Measurements from ENCODE around the gene TMEM158.

Gene TMEM158

GRCh38 chr3:45226206-45226915 is at the start of gene TMEM158:
TMEM158 (minus strand) TSS chr3:45226287; CDS start chr3:45226027, 260 bp downstream.
- peak; percentile 67 for DNase-seq

- no peak for DNase-seq
These were observed 49.1 kb upstream of the TMEM158 start for GRCh38 chr3:45275006-45275704.

GRCh38 chr3:45273681-45274515 is 47.8 kb upstream of the TMEM158 start:
- peak; percentile 86 for DNase-seq

- no peak for DNase-seq
These were observed 46.9 kb upstream of the TMEM158 start for GRCh38 chr3:45272828-45273470.

GRCh38 chr3:45272032-45272810 is 46.1 kb upstream of the TMEM158 start:
- DNase-seq: no peak

GRCh38 chr3:45269952-45270351 is 43.9 kb upstream of the TMEM158 start:
- DNase-seq: no peak

GRCh38 chr3:45267097-45267496 is 41.0 kb upstream of the TMEM158 start:
- DNase-seq: no peak

- no peak for DNase-seq
These were observed 35.4 kb upstream of the TMEM158 start for GRCh38 chr3:45261333-45262110.

GRCh38 chr3:45259133-45259532 is 33.0 kb upstream of the TMEM158 start:
- no peak for DNase-seq

- no peak for DNase-seq
These were observed 32.2 kb upstream of the TMEM158 start for GRCh38 chr3:45258317-45258716.

GRCh38 chr3:45253316-45253715 is 27.2 kb upstream of the TMEM158 start:
- DNase-seq: no peak

- no peak for DNase-seq
These were observed 26.7 kb upstream of the TMEM158 start for GRCh38 chr3:45252826-45253225.

- DNase-seq: no peak
These were observed 23.3 kb upstream of the TMEM158 start for GRCh38 chr3:45249391-45249790.

- DNase-seq: no peak
These were observed 20.2 kb upstream of the TMEM158 start for GRCh38 chr3:45246241-45246640.

- DNase-seq: no peak
These were observed 18.3 kb upstream of the TMEM158 start for GRCh38 chr3:45244356-45244755.

GRCh38 chr3:45241206-45241605 is 15.1 kb upstream of the TMEM158 start:
- no peak for DNase-seq

GRCh38 chr3:45240292-45240691 is 14.2 kb upstream of the TMEM158 start:
- DNase-seq: no peak

GRCh38 chr3:45239254-45239653 is 13.2 kb upstream of the TMEM158 start:
- no peak for DNase-seq

- DNase-seq: no peak
These were observed 10.9 kb upstream of the TMEM158 start for GRCh38 chr3:45236964-45237363.

- DNase-seq: no peak
These were observed 9.3 kb upstream of the TMEM158 start for GRCh38 chr3:45235409-45235808.

GRCh38 chr3:45234250-45234649 is 8.2 kb upstream of the TMEM158 start:
- no peak for DNase-seq
